Gastroesophageal sphincter (tissue), 4 donors: ENCODE data around the gene TRPM7. TPM values are rescaled to one million over a fixed set of nuclear protein-coding genes. Genes with fewer than 3 reads are reported as not detected.

Experiments used
- ATAC-seq: fragments of 150-250 bp; one replicate; pipeline ENCODE4 v1.9.1; 2016; ENCODE audit warnings: mild to moderate bottlenecking, moderate library complexity
- H3K27ac ChIP-seq, 4 donors: fragments of 200-600 bp; sonication (generic) in 3 of 4; 1 replicate in 3 of 4; 2 replicates in 1 of 4; pipeline ENCODE4 v1.5.1; 2016 to 2019
- H3K27me3 ChIP-seq: fragments of 200-600 bp; sonication (generic); one replicate; pipeline ENCODE4 v1.5.1; 2019
- H3K36me3 ChIP-seq, 2 donors: fragments of 200-600 bp; sonication (generic); one replicate each; pipeline ENCODE4 v1.5.1; 2019; ENCODE audit warnings: control low read depth in 1 of 2
- H3K4me1 ChIP-seq, 3 donors: fragments of 200-600 bp; sonication (generic); 1 replicate in 2 of 3; 2 replicates in 1 of 3; pipeline ENCODE4 v1.5.1; 2016 to 2019; ENCODE audit warnings: control low read depth in 2 of 3
- H3K4me3 ChIP-seq, 2 donors: fragments of 200-600 bp; sonication (generic); one replicate each; pipeline ENCODE4 v1.5.1; 2019; ENCODE audit warnings: mild to moderate bottlenecking in 1 of 2, moderate library complexity in 1 of 2
- H3K9me3 ChIP-seq, 3 donors: fragments of 200-600 bp; sonication (generic); one replicate each; pipeline ENCODE4 v1.5.1; 2017 to 2019; ENCODE audit warnings: control low read depth in 2 of 3
- EP300 ChIP-seq: sonication (generic); formaldehyde crosslinking; IDR thresholded peaks from one replicate; pipeline ENCODE4 v1.6.1; 2017; ENCODE audit warnings: antibody characterized with exemption, mild to moderate bottlenecking
- POLR2A ChIP-seq, 2 donors: fragments of 450-650 bp; IDR thresholded peaks; one replicate each; pipeline ENCODE4 v1.6.1; 2017; ENCODE audit warnings: antibody characterized with exemption in 2 of 2, mild to moderate bottlenecking in 2 of 2, moderate library complexity in 1 of 2
- POLR2AphosphoS5 ChIP-seq: sonication (generic); formaldehyde crosslinking; IDR thresholded peaks from one replicate; pipeline ENCODE4 v1.6.1; 2017; ENCODE audit warnings: antibody characterized with exemption
- WGBS, 2 donors: methylation state at CpG; one replicate each; pipeline ENCODE4 v1.1.5; 2018; ENCODE audit warnings: low coverage in 1 of 2; 5-methylcytosine and 5-hydroxymethylcytosine counted together
- total RNA-seq, 4 donors: library from RNA; depleted of rRNA; stranded (reverse); fragments of >200 nt; gene quantifications; one replicate each; pipeline ENCODE4 v1.1.0, GENCODE V29; 2016
- TF ChIP-seq, protein P1 (sequence below), 4 experiments: fragments of 200-600 bp in 2 of 4; fragments of 450-650 bp in 2 of 4; sonication (generic) in 1 of 4; IDR thresholded peaks; one replicate each; pipeline ENCODE4 v1.5.1; 2017 to 2019; ENCODE audit warnings: antibody characterized with exemption in 4 of 4, mild to moderate bottlenecking in 2 of 4, moderate library complexity in 2 of 4

The TRPM7 gene
- total RNA-seq, 4 donors from 2014 or later: 29.1 to 82.0 (median 40.3) TPM

DNA sequence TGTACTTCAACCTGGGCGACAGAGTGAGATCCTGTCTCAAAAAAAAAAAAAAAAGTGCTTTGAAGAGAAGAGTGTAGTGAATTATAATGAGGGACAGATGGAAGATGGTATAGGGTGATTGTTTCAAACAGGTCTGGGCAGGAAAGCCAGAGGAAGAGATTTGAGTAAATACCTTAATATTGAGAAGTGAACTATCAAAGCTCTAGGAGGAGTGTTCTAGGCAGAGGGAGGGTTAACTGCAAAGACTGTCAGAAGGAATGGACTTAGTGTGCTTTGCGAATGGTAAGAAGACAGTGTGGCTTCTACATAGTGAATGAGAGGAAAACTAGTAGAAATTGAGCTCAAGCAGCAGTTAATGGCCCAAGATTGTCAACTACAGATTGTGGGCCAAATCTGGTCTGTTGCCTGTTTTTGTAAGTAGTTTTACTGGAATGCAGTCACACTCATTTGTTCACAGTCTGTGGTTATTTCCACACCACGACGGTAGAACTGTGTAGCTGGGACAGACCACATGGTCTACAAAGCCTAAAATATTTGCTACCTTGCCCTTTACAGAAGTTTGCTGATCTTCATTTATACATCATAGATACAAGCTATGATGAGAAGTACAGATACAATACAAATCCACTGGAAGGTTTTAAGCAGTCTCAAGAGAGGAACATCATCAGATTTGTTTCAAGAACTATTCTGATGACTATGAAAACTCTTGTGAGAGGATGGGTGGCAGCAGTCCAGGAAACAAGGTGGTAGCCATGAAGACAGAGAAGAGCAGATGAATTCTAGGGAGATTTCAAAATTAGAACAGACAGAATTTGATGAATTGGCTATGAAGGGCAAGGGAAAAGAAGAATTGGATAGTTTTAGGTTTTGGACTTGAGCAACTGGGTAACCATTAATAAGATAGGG lies 123.6 kb downstream of the TRPM7 start:
- Histone ChIP-seq H3K4me1 (no peaks in the 10 kb centered on the region), H3K27me3 (no peaks in the 10 kb centered on the region), H3K4me3 (no peak overlapping the region), H3K9me3 (no peaks in the 10 kb centered on the region), H3K36me3 (peaks cover 0 to 83% of the 10 kb centered on the region in 2 donors), H3K27ac (no peak overlapping the region)
- no peak for ATAC-seq
- no peak for TF ChIP-seq POLR2AphosphoS5
- TF ChIP-seq POLR2A (IDR thresholded peaks at IDR 0.05): no peak
- no peak for TF ChIP-seq EP300
- TF ChIP-seq, protein P1, sequence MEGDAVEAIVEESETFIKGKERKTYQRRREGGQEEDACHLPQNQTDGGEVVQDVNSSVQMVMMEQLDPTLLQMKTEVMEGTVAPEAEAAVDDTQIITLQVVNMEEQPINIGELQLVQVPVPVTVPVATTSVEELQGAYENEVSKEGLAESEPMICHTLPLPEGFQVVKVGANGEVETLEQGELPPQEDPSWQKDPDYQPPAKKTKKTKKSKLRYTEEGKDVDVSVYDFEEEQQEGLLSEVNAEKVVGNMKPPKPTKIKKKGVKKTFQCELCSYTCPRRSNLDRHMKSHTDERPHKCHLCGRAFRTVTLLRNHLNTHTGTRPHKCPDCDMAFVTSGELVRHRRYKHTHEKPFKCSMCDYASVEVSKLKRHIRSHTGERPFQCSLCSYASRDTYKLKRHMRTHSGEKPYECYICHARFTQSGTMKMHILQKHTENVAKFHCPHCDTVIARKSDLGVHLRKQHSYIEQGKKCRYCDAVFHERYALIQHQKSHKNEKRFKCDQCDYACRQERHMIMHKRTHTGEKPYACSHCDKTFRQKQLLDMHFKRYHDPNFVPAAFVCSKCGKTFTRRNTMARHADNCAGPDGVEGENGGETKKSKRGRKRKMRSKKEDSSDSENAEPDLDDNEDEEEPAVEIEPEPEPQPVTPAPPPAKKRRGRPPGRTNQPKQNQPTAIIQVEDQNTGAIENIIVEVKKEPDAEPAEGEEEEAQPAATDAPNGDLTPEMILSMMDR (IDR thresholded peaks at IDR 0.05): no peak
- WGBS, 2 donors: 84 to 90% methylated on average over 3 to 4 of the region's 4 CpGs

DNA sequence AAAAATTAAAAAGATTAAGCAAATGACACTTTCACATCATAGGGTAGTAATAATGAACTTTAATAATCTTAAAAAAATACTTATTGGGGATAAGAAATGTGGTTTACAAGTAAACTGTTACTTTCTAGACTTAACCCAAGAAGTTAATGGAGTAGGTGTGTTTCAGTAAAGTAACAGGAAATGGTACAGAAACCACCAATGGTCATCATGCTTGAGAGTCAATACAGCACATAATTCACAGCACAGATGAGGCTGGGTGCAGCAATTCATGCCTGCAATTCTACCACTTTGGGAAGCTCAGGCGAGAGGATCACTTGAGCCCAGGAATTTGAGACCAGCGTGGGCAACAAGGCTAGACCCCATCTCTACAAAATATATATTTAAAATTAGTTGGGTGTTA lies 128.6 kb downstream of the TRPM7 start:
- TF ChIP-seq POLR2A (IDR thresholded peaks at IDR 0.05) (no peak), EP300 (no peak), POLR2AphosphoS5 (no peak)
- TF ChIP-seq, protein P1 (IDR thresholded peaks at IDR 0.05): no peak
- Histone ChIP-seq H3K27ac (no peak overlapping the region), H3K36me3 (peaks cover 0 to 61% of the 10 kb centered on the region in 2 donors), H3K4me3 (no peak overlapping the region), H3K9me3 (no peaks in the 10 kb centered on the region), H3K27me3 (no peaks in the 10 kb centered on the region), H3K4me1 (no peaks in the 10 kb centered on the region)
- ATAC-seq: no peak
- 96% methylated on average over 2 of the region's 2 CpGs; no CpG with 5 or more reads in 1 of the 2 donors for WGBS, 2 donors

DNA sequence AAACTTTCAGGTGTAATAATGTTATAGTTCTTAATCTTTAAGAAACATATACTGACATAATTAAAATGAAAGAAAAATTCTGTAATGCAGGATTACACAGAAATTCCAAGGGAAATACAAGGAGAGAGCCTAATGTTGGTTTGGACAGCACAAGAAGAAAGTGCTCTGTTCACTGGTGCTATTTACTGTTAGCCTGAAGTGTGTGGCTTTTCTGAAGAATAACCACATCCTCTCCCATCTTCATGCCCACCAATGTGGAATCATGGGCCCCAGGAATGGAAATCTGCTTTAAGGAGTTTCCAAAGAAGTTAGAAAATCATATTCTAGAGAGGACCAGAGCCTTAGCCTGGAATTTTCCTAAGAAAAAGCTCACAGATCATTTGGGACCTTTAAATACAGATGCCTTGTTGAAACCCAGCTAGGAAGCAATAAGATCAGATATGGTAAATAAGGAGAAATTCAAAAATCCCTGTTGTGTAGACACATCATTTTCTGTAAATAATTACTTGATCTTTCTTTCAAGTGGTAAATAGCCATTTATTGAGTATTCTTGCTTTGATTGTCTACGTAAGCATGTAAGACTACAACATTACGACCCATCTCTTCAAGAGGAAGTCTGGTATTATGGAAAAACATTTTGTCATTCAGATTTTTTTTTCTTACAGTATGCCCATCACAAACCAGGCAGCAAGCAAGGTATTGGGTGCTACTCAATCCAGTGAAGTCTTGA lies 129.8 kb downstream of the TRPM7 start:
- no peak for ATAC-seq
- H3K27ac ChIP-seq: no peak overlapping the region
- H3K4me3 ChIP-seq: no peak overlapping the region
- no peaks in the 10 kb centered on the region for H3K4me1 ChIP-seq
- 94 to 97% methylated on average over 2 of the region's 2 CpGs for WGBS, 2 donors
- peaks cover 0 to 51% of the 10 kb centered on the region in 2 donors for H3K36me3 ChIP-seq
- H3K27me3 ChIP-seq: no peaks in the 10 kb centered on the region
- H3K9me3 ChIP-seq: no peaks in the 10 kb centered on the region
- TF ChIP-seq, protein P1 (IDR thresholded peaks at IDR 0.05): no peak
- TF ChIP-seq POLR2AphosphoS5 (no peak), POLR2A (IDR thresholded peaks at IDR 0.05) (no peak), EP300 (no peak)

DNA sequence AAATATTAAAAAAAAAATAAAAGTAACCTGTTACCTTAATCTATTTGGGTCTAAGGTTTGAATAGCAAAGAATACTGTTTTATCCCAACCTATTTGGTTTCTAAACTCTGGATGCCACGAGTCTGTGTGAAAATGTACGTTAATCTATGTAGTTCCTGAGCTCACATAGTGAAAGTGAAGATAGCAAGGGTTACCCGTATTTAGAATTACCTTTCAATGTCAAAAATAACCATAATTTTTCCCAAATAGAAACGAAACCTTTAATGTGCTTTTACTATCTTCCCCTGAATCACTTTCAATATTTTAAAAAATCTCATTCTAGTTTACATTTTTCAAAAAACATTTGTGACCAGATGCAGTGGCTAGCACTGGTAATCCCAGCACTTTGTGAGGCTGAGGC lies 134.4 kb downstream of the TRPM7 start:
- no peaks in the 10 kb centered on the region for H3K27me3 ChIP-seq
- no peaks in the 10 kb centered on the region for H3K9me3 ChIP-seq
- no peak overlapping the region for H3K4me3 ChIP-seq
- 83 to 86% methylated on average over 4 of the region's 4 CpGs for WGBS, 2 donors
- no peaks in the 10 kb centered on the region for H3K4me1 ChIP-seq
- no peak overlapping the region for H3K27ac ChIP-seq
- TF ChIP-seq EP300 (no peak), POLR2AphosphoS5 (no peak)
- TF ChIP-seq, protein P1 (IDR thresholded peaks at IDR 0.05): no peak
- peaks cover 0 to 13% of the 10 kb centered on the region in 2 donors for H3K36me3 ChIP-seq
- ATAC-seq: no peak
